H7 (cell line): ENCODE measurements around the gene PSMB1. TPM values are rescaled to one million over a fixed set of nuclear protein-coding genes. Genes with fewer than 3 reads are reported as not detected.
"Not testable (repeated sequence)": the region's sequence is repeated elsewhere in the genome, so short reads cannot be mapped to it uniquely, and the experiment has no call there.

ENCODE experiments used
- DNase-seq: peaks from one replicate; pipeline ENCODE4 v3.0.0; 2012
- H3K27me3 ChIP-seq: 2 replicates; pipeline ENCODE4 v1.6.0; 2011; ENCODE audit warnings: mild to moderate bottlenecking, low read length; ENCODE audit not compliant: control insufficient read depth, insufficient read depth
- H3K36me3 ChIP-seq: replicated peaks from 2 replicates; pipeline ENCODE4 v1.5.1; 2011; ENCODE audit warnings: low read length; ENCODE audit not compliant: control insufficient read depth, insufficient read depth
- H3K4me3 ChIP-seq: 2 replicates; pipeline ENCODE4 v1.5.1; 2011; ENCODE audit warnings: low read depth, mild to moderate bottlenecking, control low read depth, low read length, moderate library complexity; ENCODE audit not compliant: insufficient read depth
- total RNA-seq: library from RNA; depleted of rRNA; stranded (reverse); fragments of >200 nt; shearing (Covaris generic); gene quantifications from 2 replicates; pipeline ENCODE4 v1.2.3, GENCODE V29; 2014

Gene PSMB1
- total RNA-seq, 1 experiment from 2014 or later, result 437 TPM

- Histone ChIP-seq H3K4me3 (no peak overlapping the region), H3K36me3 (no peaks in the 10 kb centered on the region), H3K27me3 (no peaks in the 10 kb centered on the region)
- peak; percentile 48 for DNase-seq
Measured at GRCh38 chr6:170522565-170523183, 30.4 kb downstream of the PSMB1 start.

GRCh38 chr6:170516783-170517616 lies 36.1 kb downstream of the PSMB1 start:
- Histone ChIP-seq H3K36me3 (no peaks in the 10 kb centered on the region), H3K4me3 (no peak overlapping the region), H3K27me3 (no peaks in the 10 kb centered on the region)
- peak; percentile 55 for DNase-seq

- H3K4me3 ChIP-seq, result no peak overlapping the region
- DNase-seq, result no peak
- H3K27me3 ChIP-seq, result no peaks in the 10 kb centered on the region
- H3K36me3 ChIP-seq, result no peaks in the 10 kb centered on the region
Measured at GRCh38 chr6:170514908-170515307, 38.2 kb downstream of the PSMB1 start.

GRCh38 chr6:170512249-170512648 lies 40.9 kb downstream of the PSMB1 start:
- H3K27me3 ChIP-seq, result no peaks in the 10 kb centered on the region
- H3K36me3 ChIP-seq, result no peaks in the 10 kb centered on the region
- DNase-seq, result no peak
- H3K4me3 ChIP-seq, result no peak overlapping the region

GRCh38 chr6:170510631-170511030 lies 42.5 kb downstream of the PSMB1 start:
- Histone ChIP-seq H3K36me3 (no peaks in the 10 kb centered on the region), H3K27me3 (no peaks in the 10 kb centered on the region)
- no peak for DNase-seq

GRCh38 chr6:170509723-170510018 lies 43.4 kb downstream of the PSMB1 start:
- Histone ChIP-seq H3K4me3 (no peak overlapping the region), H3K36me3 (no peaks in the 10 kb centered on the region), H3K27me3 (no peaks in the 10 kb centered on the region)
- no peak for DNase-seq

More at GRCh38 chr6:170510631-170511030, 42.5 kb downstream of the PSMB1 start:
- no peak overlapping the region for H3K4me3 ChIP-seq

GRCh38 chr6:170508892-170509722 lies 44.0 kb downstream of the PSMB1 start:
- DNase-seq, H3K4me3 ChIP-seq, H3K27me3 ChIP-seq, H3K36me3 ChIP-seq: not testable (repeated sequence)

GRCh38 chr6:170508275-170508674 lies 44.8 kb downstream of the PSMB1 start:
- H3K36me3 ChIP-seq, DNase-seq, H3K27me3 ChIP-seq, H3K4me3 ChIP-seq: not testable (repeated sequence)

- not testable (repeated sequence) for H3K27me3 ChIP-seq, H3K4me3 ChIP-seq, H3K36me3 ChIP-seq, DNase-seq
Measured at GRCh38 chr6:170507728-170508127, 45.4 kb downstream of the PSMB1 start.

- Histone ChIP-seq H3K27me3 (no peaks in the 10 kb centered on the region; the same call in 1 of the 2 replicates), H3K36me3 (no peaks in the 10 kb centered on the region), H3K4me3 (no peak overlapping the region)
- no peak for DNase-seq
Measured at GRCh38 chr6:170506446-170506845, 46.7 kb downstream of the PSMB1 start.

GRCh38 chr6:170505306-170505705 lies 47.8 kb downstream of the PSMB1 start:
- DNase-seq, result no peak
- Histone ChIP-seq H3K36me3 (no peaks in the 10 kb centered on the region), H3K4me3 (no peak overlapping the region), H3K27me3 (no peaks in the 10 kb centered on the region; the same call in 1 of the 2 replicates)

- Histone ChIP-seq H3K27me3 (no peaks in the 10 kb centered on the region; the same call in 1 of the 2 replicates), H3K4me3 (no peak overlapping the region), H3K36me3 (no peaks in the 10 kb centered on the region)
- no peak for DNase-seq
Measured at GRCh38 chr6:170504479-170504878, 48.6 kb downstream of the PSMB1 start.

GRCh38 chr6:170503414-170503761 lies 49.7 kb downstream of the PSMB1 start:
- Histone ChIP-seq H3K4me3 (no peak overlapping the region), H3K27me3 (no peaks in the 10 kb centered on the region; the same call in 1 of the 2 replicates)
- DNase-seq, result no peak

GRCh38 chr6:170502733-170503413 lies 50.2 kb downstream of the PSMB1 start:
- not testable (repeated sequence) for H3K27me3 ChIP-seq, H3K36me3 ChIP-seq, DNase-seq, H3K4me3 ChIP-seq

More at GRCh38 chr6:170503414-170503761, 49.7 kb downstream of the PSMB1 start:
- H3K36me3 ChIP-seq, result no peaks in the 10 kb centered on the region
